Stimulated activated CD8-positive, alpha-beta memory T cell treated with anti-CD3 and anti-CD28 coated beads, Interleukin-7, amount 100 ng/mL, for 1 hour (primary cell): ENCODE results near the gene DOC2A.
"Not testable (repeated sequence)": the region's sequence is repeated elsewhere in the genome, so short reads cannot be mapped to it uniquely, and the experiment has no call there.

ENCODE experiments used
- DNase-seq, 2 donors: peaks; one replicate each; pipeline ENCODE4 v3.0.0-alpha.2; 2020; ENCODE audit warnings: low read depth in 2 of 2

Gene DOC2A

DNA sequence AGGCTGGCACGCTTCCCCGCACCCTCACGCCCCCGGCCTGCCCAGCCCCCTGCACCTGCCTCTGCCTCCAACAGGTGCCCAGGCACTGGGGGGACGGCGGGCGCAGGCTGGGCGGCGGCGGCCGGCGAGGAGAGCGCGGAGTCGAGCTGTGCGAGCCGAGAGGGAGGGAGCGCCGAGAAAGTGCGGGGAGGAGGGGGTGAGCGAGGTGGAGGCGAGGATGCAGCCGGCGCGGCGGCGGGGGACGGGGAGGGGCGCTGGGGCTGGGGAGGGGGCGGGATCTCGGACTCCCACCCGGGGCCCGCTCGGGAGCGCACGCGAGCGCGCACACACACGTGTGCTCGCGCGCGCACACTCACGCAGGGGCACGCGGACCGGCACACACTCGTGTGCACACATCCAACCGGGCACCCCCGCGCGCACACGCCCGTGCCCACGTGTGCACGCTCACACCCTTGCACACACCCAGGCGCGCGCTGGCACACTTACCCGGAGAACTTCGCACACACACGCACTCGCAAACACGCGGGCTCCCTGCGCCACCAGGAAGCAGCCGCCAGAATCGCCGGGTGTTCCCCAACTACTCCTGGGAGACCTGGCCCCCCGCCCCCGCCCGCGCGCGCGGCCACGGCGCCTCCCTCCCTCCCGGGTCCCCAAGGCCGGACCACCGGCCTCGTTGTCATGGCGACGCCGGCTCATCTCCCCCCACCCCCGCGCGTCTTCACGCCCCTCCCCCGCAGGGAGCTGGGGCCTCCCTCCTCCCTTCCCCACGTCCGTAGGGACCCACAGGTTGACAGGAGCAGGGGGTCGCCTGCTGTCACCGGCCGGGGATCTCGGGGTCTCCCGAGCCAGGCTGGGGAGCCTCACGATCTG, at the start of gene DOC2A:
TSS of gene DOC2A (minus strand) at position 184 of the 870 bp plus-strand sequence. CDS start 805 bp downstream, outside the sequence.
- no peak for DNase-seq

DNA sequence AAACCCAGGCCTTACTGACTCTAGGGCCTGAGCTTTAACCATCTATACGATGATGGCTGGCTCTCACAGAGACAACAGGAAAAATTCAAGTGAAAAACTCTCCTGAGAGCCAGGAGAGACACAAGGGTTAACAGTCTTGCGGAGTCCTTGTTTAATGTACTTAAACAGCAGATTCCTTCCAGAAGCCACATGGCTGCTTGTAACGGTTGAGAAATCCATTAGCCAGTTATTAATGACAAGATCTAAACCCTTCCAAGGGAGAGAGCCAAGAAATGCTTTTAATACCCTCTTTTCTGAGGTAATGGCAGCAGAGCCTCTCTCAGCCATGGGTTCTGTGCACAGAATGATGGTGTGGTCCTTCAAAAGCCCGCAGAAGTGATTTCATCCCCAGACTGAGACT, 49.5 kb upstream of the DOC2A start:
- no peak for DNase-seq

DNA sequence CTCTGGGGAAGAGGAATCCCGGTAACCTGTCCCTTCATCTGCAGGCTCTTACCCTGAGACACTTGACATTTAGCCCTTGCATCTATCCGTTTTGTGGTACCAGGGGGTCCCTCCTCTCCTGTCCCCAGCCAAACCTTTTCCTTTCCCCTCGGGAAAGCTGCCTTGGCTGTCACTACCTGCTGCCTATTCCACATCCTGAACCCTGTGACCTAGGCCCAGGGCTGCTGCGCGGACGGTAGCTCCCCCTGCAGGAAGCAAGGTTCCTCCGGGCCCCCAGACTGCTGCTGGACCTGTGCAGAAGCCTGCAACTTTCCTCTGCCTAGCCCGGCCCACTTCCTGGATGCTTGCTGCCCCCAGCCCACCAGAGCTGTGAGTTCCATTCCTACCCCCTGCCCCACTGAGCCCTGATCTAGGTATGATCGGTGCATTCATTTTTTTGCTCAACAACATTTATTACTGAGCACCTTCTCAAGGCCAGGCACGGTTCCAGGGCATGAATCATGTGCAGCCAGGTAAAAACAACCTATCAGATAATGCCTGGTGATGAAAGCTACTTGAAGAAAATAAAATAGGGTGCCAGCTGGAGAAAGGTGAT, 44.2 kb upstream of the DOC2A start:
- DNase-seq, result no peak

DNA sequence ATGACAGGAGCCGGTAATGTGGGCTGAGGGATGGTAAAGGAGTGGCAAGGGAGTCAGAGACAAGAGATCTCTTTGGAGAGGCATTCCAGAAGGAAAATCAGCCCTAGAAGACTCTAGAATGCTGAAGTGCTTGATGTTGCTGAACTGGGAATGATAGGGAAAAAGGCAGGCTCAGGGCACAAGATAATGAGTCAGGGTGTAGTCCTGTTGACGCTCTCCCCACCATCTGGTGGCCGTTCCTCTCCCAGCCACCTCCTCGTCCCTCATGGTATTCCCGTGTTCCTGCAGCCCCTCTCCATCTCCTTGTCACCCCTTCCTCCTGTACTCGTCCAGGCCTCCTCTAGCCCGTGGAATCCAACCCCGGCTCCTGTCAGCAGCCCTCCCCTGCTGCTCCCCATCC, 43.6 kb upstream of the DOC2A start:
- no peak for DNase-seq

DNA sequence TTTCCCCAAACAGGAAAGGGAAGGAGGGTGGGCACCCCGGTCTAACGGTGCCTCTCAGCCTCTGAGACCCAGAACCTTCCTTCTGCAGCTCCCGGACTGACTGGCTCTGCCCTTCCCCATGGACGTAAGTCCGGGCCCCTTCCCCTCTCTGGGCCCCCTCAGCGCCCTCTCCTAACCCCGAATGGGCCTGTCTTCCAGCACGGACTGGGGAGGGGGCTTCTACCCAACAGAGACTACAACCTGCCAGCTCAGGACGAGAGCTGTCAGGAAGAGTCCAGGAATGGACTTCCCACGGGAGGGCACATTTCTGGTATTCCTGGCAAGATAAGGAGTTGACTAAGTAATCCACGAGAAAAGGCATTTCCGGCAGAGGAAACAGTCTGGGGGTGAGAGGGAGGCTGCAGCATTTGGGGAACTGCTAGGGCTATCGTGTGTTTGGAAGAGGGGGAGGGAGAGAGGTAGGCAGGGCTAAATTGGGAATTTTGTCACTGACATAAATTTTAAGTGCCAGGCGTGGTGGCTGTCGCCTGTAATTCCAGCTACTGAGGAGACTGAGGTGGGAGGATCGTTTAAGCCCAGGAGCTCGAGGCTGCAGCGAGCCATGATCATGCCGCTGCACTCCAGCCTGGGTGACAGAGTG, 42.7 kb upstream of the DOC2A start:
- DNase-seq, result no peak

DNA sequence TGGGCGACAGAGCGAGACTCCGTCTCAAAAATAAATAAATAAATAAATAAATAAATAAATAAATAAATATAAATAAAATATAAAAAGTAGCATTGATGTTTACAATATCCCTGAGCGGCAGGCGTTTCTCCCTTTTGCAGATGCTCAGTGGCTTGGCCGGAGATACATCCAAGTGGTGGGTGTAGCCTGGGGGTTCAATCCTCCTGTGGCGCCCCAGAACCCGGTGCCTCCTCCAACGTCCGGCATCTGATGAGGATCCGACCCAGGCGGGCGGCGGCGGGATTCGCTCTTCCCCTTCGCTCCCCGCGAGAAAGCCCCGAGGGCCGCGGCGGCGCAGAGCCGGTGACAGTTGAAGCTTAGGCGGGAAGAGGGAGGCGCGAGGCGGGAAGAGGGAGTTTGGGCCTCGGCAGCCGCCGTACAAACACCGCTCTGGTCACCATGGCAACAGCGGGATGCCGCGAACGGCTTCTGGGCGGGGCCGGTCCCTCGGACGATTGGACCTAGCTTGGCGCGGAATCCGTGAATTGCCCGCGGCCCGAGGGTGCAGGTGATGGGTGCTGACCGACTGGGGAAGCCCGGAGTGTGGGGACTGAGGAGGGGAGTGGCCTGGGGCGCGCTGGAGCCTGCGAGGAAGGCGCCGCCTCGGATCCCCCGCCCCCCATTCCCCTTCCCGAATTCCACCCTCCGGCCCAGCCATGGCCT, 42.0 kb upstream of the DOC2A start:
- DNase-seq, result peak; percentile 80 to 83

DNA sequence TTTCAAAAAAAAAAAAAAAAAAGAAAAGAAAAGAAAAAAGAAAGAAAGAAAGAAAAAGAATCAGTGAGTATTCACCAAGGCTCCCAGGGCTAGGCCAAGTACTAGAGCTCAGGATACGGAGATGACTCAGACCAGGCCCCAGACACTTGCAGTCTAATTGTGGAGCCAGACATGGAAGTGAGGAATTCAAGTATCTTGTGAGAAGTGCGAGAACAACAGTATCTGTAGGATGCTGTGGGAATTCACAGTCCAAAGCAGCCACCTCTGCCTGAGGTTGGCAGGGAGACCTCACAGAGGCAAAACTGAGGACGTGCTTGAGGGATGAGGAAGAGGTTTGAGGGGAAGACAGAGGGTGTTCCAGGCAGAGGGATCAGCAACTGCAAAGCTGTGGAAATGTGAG, 40.7 kb upstream of the DOC2A start:
- no peak for DNase-seq

DNA sequence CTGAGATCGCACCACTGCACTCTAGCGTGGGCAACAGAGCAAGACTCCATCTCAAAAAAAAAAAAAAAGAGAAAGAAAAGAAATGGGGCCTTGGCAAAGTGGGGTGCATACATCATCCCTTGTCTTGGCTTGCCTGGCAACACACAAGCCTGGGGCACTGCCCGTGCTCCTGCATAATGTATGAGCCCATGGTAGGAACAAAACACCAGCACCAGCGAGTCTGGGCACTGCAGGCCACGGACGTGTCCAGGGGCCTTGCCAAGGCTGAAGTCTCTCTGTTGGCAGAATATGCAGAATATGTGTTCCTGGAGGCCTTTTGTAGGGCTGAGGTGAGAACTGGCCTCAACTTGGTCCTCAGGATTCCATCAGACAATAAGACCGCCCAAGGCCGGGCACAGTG, 39.0 kb upstream of the DOC2A start:
- no peak for DNase-seq

DNA sequence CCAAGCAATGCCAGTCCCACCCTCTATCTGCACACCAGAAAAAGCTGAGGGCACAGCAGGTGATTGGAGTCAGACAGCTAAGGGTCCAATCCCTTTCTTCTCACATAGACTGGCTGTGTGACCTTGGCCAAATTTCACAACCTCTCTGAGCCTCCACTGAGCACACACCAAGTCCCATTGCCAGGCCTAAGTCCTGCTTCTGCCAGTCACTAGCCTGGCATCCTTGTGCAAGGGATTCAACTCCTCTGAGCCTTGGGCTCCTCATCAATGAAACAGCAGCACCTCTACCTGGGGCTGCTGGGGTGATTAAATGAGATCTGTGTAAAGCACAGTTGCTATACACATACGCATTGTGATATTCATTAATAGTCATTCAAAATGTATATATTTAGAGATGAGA, 35.8 kb upstream of the DOC2A start:
- no peak for DNase-seq

DNA sequence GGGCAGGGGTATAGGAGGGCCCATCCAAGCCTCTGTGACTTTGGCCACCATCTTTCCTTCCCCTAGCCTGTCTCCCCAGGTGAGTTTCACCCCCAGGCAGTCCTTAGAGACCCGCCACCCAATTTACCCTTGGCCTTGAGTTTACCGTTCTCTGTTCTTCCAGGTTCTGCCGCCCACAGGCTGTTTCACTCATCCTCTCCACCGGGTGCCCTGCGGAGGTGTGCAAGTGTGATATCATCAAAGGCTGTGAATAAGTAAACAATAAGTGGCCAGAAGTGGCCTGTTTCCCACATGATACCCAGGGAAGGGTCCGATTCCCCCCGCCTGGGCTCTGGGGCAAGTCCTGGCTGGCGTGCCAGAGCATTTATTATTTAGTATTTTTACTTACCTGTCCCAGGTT, 35.4 kb upstream of the DOC2A start:
- no peak for DNase-seq

DNA sequence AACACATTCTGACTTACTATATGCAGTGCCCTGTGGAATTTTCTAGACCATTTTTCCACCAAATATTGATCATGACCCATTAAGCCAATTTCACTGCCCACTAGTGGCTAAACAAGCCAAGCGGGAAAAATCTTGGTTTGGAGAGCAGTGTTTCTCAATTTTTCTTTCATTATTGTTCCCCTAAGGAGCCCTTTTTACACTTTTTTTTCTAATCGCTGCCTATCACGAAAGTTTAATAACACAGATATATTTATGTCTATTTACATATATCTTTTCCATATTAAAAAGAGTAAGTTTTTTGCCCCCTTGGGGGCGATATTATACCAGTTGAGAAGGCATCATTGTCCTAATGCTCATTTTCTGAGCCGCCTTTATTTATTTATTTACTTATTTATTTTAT, 31.0 kb upstream of the DOC2A start:
- no peak for DNase-seq

DNA sequence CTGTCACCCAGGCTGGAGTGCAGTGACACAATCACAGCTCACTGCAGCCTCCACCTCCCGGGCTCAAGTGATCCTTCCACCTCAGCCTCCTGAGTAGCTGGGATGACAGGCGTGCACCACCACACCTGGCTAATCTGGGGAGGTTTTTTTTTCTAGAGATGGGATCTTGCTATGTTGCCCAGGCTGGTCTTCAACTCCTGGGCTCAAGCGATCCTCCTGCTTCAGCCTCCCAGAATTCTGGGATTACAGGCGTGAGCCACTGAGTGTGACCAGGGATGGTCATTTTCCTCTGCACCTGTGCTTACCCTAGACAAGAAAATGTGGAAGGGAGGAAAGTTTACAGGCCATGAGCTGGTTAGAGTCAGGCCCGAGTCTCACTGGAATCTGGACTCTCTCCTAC, 29.9 kb upstream of the DOC2A start:
- not testable (repeated sequence) for DNase-seq

DNA sequence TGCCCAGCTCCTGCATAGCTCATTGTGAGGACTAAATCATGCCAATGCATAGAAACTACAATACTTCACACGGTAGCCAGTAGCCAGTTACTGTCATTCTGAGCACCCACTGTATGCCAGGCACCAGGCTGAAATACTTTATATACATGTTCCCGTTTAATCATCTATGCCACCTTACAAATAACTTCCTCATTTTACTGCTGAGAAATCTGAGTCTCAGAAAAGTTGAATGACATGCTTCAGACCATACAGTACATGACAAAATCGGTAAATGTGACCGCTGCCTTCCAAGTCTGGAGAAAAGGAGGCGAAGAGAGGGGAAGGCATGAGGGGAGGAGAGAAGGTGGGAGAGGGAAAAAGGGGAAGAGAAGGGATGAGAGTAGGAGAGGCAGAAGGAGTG, 29.4 kb upstream of the DOC2A start:
- no peak for DNase-seq

DNA sequence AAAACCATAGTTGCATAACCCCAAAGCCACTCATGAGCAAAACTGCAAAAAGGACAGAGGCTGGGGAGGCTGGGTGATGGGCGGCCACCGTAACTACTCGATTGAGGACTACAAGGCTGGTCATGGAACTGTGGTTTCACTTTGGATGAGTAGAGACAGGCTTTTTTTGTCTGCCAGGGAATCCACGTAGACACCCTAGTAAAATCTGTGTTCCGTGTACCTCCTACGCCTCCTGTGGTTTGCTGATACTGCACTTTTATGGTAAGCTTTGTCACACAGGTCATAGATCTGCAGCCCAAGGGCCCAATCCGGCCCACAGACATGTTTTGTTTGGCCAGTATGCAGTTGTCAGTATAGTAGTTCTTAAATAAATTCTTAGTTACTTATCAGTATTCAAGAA, 22.4 kb upstream of the DOC2A start:
- no peak for DNase-seq

DNA sequence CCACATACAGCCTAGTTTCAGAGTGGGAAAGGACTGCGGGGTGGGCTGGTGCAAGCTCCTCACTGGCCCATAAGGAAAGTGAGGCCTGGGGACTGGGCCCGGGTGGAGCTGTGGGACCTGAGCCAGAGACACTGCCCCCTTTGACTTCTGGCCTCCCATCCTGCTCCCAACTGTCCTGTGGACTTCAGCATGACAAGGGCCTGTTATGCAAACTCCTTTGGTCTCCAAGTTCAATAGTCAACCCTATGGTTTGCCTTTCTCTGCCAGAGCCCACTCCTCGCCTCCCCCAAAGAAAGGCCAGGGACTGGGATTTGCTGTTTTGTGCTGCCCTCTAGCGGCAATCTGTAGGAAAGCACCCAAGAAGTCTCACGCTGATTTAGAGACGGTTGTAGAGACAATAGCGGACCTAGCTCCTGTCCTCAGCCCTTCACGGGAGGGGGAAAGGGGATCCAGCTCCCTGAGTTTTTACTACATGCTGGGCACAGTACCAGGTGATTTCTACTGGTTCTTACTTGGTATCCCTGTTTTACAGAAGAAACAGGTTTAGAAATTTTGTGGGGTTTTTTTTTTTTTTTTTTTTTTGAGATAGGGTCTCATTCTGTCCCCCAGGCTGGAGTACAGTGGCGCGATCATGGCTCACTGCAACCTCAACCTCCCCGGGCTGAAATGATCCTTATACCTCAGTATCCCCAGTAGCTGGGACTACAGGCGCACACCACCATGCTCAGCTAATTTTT, 21.4 kb upstream of the DOC2A start:
- peak in 1 of 2 donors; percentile 37 for DNase-seq

DNA sequence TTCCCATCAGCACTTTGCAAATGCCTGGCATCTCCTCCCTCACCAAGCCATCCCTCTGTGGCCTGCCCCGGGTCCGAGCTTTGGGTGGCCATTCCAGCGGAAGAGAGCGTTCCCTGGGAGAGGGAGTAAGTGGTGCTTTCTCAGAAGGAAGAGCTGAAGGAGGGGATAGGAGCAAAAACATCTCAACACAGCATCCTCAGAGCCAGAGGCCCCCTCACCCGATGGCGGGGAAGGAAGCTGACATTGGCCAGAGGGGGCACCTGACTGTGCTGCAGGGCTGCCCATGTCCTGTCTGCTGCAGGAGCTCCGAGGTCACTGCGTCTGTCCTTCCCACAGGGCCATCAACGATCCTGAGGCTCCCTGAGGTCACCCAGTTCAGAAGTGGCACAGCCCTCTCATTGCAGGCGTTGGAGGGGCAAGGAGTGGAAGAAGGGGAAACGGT, 20.7 kb upstream of the DOC2A start:
- no peak for DNase-seq

DNA sequence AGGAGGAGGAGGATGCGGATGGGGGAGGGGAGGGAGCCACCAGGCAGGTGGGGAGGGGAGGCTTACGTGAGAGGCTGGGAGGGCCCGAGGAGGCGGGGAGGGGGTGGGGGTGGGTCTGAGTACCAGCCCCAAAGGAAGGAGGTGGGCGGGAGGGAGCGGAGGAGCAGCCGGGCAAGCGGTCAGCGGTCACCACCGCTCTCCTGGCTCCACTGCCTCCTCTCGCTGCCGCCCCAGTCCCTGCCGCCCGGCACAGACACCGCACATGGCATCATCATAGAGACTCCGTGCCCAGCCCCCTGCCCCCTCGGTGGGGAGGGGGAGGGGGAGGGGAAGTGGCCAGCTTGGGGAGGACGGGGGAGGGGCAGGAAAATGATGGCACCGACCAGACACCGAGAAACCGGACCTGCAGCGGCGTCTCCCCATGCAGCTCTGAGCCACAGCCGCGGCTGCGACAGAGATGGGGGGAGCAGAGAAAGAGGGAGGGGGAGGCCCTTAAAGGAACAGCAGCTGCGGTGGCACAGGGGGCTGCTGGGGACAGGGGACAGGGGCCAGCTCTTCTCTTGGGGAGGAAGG, 20.1 kb upstream of the DOC2A start, which contains the start of gene TLCD3B:
TSS of gene TLCD3B (minus strand) at position 431 of the 573 bp plus-strand sequence. CDS start 744 bp downstream, outside the sequence.
- DNase-seq, result no peak

DNA sequence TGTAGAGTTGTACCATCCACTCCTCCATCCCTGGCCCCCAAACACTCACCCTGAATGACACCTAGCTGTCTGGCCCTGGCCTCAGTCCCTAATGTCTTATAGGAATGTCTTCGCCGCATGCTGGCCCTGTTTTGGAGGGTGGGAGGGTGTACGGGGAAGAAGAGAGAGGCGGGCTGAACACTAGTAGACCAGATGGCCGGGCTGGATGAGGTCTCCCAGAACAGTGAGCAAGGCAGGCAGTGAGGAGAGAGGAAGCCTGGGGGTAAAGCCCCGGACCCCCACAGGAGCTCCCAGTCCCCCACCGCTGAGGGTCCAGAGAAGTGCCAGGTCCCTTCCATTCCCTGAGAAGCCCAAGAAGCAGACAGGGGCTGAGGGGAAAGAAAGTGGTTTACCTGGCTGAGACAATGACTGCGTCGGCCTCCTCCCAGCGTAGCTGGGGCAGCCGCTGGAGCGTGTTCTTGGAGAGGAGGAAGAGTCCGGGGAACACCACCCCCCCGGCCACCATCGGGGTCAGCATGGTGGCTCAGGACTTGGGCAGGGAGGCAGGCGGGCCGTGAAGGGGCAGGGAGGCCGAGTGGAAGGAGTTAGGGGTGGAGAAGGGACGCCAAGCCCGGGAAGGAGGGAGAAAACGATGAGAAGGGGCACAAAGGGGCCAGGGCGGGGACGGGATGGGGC, 19.3 kb upstream of the DOC2A start:
- DNase-seq, result no peak

DNA sequence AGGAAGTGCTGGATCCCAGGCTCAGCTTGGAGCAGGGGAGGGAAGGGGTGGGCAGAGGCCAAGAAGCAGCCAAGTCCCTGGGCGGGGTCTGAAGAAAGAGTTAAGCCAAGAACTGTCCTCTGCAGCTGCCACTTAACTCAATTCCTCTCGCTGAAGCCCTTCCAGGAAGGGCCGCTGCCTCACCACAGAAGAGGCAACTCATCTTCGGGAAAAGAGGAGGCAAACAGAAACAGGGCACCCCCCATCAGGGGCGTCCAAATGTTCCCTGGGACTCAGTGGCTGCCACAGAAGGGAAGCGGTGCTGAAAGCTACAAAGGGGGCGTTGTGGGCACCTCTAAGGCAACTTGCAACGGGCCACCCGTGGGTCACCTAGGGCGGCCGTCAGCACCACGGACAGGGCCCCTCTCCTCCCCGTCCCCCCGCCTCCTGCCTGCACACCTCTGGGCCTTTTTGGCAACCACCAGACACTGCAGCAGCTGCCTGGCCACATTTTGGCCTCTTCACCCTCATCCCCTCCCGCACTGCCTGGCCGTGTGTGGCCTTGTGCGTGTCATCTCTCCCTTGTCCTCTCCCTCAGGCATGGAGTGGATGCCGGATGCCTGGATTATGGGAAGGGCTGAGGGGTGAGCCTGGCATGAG, 17.7 kb upstream of the DOC2A start:
- no peak for DNase-seq
